HepG2 (cell line): ENCODE data around the gene PRDX5.

ENCODE experiments used
- CBX1 ChIP-seq: IDR thresholded peaks from one replicate; pipeline ENCODE4 v1.6.1; 2016; ENCODE audit warnings: antibody characterized with exemption, low read depth
- JUND ChIP-seq: sonication (generic); formaldehyde crosslinking; IDR thresholded peaks from 2 replicates; pipeline ENCODE4 v1.8.0; 2022; ENCODE audit warnings: mild to moderate bottlenecking, missing genetic modification reagents
- KLF9 ChIP-seq: IDR thresholded peaks from 2 replicates; pipeline ENCODE4 v1.6.1; 2016; ENCODE audit warnings: low read depth
- MAFK ChIP-seq, 2 experiments: IDR thresholded peaks in 1 of 2; conservative IDR thresholded peaks in 1 of 2; 2 replicates each; pipeline ENCODE4 v1.6.1; 2011; ENCODE audit warnings: improper control_type of control experiment in 2 of 2, low read length in 2 of 2
- PRPF4 ChIP-seq: fragments of 200-400 bp; formaldehyde crosslinking; IDR thresholded peaks from 2 replicates; pipeline ENCODE4 v1.6.1; 2016; ENCODE audit warnings: low read length, low read depth; ENCODE audit not compliant: poor library complexity, severe bottlenecking
- RAD21 ChIP-seq: fragments of 450-650 bp; formaldehyde crosslinking; IDR thresholded peaks from 2 replicates; pipeline ENCODE4 v1.5.0; 2020; ENCODE audit warnings: mild to moderate bottlenecking
- RAD51 ChIP-seq: fragments of 450-650 bp; IDR thresholded peaks from 2 replicates; pipeline ENCODE4 v1.6.1; 2016; ENCODE audit warnings: borderline replicate concordance
- SATB2 ChIP-seq: sonication (generic); formaldehyde crosslinking; IDR thresholded peaks from 2 replicates; pipeline ENCODE4 v1.5.0; 2020; ENCODE audit warnings: missing genetic modification reagents
- TF ChIP-seq, protein P1 (sequence below): sonication (generic); formaldehyde crosslinking; IDR thresholded peaks from 2 replicates; pipeline ENCODE4 v1.4.0; 2020; ENCODE audit warnings: missing genetic modification reagents, borderline replicate concordance
- TF ChIP-seq, protein P2 (sequence below): sonication (generic); formaldehyde crosslinking; IDR thresholded peaks from 2 replicates; pipeline ENCODE4 v1.5.0; 2020; ENCODE audit warnings: mild to moderate bottlenecking, missing genetic modification reagents, moderate library complexity
- TF ChIP-seq, protein P3 (sequence below): IDR thresholded peaks from 2 replicates; pipeline ENCODE4 v1.6.1; 2016; ENCODE audit warnings: low read depth, missing genetic modification reagents, missing compliant biosample characterization
- TF ChIP-seq, protein P4 (sequence below): sonication (generic); formaldehyde crosslinking; conservative IDR thresholded peaks from 2 replicates; pipeline ENCODE4 v1.4.0; 2020; ENCODE audit warnings: missing genetic modification reagents
- TF ChIP-seq, protein P5 (sequence below), 2 experiments: sonication (generic) in 1 of 2; formaldehyde crosslinking in 1 of 2; IDR thresholded peaks; 2 replicates each; pipeline versions ENCODE4 v1.5.1 to v1.6.1; 2011 to 2020; ENCODE audit warnings: borderline replicate concordance in 1 of 2, low read depth in 1 of 2, low read length in 1 of 2, mild to moderate bottlenecking in 1 of 2, missing genetic modification reagents in 1 of 2, moderate library complexity in 1 of 2

DNA sequence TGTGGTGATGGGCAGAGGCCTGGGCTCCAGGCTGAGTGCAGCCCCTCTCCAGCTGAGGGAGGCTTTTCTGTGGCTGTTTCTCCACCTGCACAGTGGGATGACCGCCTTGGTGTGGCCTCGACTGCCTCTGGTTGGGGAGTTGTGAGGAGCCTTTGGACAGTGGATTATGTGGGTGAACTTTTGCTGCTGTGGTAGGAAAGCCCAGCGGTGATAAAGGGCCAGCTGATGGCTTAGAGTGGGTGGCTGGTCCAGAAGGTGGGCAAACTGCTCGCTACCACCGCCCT, 13.9 kb upstream of the PRDX5 start:
- no peak for TF ChIP-seq CBX1
- TF ChIP-seq, protein P1, sequence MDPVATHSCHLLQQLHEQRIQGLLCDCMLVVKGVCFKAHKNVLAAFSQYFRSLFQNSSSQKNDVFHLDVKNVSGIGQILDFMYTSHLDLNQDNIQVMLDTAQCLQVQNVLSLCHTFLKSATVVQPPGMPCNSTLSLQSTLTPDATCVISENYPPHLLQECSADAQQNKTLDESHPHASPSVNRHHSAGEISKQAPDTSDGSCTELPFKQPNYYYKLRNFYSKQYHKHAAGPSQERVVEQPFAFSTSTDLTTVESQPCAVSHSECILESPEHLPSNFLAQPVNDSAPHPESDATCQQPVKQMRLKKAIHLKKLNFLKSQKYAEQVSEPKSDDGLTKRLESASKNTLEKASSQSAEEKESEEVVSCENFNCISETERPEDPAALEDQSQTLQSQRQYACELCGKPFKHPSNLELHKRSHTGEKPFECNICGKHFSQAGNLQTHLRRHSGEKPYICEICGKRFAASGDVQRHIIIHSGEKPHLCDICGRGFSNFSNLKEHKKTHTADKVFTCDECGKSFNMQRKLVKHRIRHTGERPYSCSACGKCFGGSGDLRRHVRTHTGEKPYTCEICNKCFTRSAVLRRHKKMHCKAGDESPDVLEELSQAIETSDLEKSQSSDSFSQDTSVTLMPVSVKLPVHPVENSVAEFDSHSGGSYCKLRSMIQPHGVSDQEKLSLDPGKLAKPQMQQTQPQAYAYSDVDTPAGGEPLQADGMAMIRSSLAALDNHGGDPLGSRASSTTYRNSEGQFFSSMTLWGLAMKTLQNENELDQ (CRISPR knock-in tag): no peak
- TF ChIP-seq, protein P2, sequence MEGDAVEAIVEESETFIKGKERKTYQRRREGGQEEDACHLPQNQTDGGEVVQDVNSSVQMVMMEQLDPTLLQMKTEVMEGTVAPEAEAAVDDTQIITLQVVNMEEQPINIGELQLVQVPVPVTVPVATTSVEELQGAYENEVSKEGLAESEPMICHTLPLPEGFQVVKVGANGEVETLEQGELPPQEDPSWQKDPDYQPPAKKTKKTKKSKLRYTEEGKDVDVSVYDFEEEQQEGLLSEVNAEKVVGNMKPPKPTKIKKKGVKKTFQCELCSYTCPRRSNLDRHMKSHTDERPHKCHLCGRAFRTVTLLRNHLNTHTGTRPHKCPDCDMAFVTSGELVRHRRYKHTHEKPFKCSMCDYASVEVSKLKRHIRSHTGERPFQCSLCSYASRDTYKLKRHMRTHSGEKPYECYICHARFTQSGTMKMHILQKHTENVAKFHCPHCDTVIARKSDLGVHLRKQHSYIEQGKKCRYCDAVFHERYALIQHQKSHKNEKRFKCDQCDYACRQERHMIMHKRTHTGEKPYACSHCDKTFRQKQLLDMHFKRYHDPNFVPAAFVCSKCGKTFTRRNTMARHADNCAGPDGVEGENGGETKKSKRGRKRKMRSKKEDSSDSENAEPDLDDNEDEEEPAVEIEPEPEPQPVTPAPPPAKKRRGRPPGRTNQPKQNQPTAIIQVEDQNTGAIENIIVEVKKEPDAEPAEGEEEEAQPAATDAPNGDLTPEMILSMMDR (CRISPR knock-in tag): no peak
- no peak for TF ChIP-seq KLF9
- TF ChIP-seq JUND (CRISPR knock-in tag): no peak
- TF ChIP-seq, protein P3, sequence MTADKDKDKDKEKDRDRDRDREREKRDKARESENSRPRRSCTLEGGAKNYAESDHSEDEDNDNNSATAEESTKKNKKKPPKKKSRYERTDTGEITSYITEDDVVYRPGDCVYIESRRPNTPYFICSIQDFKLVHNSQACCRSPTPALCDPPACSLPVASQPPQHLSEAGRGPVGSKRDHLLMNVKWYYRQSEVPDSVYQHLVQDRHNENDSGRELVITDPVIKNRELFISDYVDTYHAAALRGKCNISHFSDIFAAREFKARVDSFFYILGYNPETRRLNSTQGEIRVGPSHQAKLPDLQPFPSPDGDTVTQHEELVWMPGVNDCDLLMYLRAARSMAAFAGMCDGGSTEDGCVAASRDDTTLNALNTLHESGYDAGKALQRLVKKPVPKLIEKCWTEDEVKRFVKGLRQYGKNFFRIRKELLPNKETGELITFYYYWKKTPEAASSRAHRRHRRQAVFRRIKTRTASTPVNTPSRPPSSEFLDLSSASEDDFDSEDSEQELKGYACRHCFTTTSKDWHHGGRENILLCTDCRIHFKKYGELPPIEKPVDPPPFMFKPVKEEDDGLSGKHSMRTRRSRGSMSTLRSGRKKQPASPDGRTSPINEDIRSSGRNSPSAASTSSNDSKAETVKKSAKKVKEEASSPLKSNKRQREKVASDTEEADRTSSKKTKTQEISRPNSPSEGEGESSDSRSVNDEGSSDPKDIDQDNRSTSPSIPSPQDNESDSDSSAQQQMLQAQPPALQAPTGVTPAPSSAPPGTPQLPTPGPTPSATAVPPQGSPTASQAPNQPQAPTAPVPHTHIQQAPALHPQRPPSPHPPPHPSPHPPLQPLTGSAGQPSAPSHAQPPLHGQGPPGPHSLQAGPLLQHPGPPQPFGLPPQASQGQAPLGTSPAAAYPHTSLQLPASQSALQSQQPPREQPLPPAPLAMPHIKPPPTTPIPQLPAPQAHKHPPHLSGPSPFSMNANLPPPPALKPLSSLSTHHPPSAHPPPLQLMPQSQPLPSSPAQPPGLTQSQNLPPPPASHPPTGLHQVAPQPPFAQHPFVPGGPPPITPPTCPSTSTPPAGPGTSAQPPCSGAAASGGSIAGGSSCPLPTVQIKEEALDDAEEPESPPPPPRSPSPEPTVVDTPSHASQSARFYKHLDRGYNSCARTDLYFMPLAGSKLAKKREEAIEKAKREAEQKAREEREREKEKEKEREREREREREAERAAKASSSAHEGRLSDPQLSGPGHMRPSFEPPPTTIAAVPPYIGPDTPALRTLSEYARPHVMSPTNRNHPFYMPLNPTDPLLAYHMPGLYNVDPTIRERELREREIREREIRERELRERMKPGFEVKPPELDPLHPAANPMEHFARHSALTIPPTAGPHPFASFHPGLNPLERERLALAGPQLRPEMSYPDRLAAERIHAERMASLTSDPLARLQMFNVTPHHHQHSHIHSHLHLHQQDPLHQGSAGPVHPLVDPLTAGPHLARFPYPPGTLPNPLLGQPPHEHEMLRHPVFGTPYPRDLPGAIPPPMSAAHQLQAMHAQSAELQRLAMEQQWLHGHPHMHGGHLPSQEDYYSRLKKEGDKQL (CRISPR knock-in tag): no peak
- TF ChIP-seq RAD21: no peak
- no peak for TF ChIP-seq MAFK (conservative IDR thresholded peaks at IDR 0.05 in 1 of 2, IDR thresholded peaks at IDR 0.05 in 1 of 2; ENCODE audit: low read length in 2 of 2)
- no peak for TF ChIP-seq PRPF4
- TF ChIP-seq SATB2 (CRISPR knock-in tag): no peak
- TF ChIP-seq, protein P4, sequence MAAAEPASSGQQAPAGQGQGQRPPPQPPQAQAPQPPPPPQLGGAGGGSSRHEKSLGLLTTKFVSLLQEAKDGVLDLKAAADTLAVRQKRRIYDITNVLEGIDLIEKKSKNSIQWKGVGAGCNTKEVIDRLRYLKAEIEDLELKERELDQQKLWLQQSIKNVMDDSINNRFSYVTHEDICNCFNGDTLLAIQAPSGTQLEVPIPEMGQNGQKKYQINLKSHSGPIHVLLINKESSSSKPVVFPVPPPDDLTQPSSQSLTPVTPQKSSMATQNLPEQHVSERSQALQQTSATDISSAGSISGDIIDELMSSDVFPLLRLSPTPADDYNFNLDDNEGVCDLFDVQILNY (CRISPR knock-in tag): no peak
- TF ChIP-seq, protein P5, sequence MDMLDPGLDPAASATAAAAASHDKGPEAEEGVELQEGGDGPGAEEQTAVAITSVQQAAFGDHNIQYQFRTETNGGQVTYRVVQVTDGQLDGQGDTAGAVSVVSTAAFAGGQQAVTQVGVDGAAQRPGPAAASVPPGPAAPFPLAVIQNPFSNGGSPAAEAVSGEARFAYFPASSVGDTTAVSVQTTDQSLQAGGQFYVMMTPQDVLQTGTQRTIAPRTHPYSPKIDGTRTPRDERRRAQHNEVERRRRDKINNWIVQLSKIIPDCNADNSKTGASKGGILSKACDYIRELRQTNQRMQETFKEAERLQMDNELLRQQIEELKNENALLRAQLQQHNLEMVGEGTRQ (IDR thresholded peaks at IDR 0.05; ENCODE audit: low read depth, low read length): no peak
- TF ChIP-seq, protein P5 (CRISPR knock-in tag; IDR thresholded peaks at IDR 0.05; ENCODE audit: borderline replicate concordance): no peak
- no peak for TF ChIP-seq RAD51
